Liver (tissue), 3 donors: ENCODE data around the gene PKN2.

Experiments used
- FOXA2 ChIP-seq: IDR thresholded peaks from 2 replicates; pipeline ENCODE4 v1.6.1; 2016; ENCODE audit warnings: antibody characterized with exemption
- JUND ChIP-seq, 2 donors: IDR thresholded peaks; 2 replicates each; pipeline ENCODE4 v1.6.1; 2016; ENCODE audit warnings: antibody characterized with exemption in 2 of 2
- SP1 ChIP-seq: IDR thresholded peaks from 2 replicates; pipeline ENCODE4 v1.6.1; 2018; ENCODE audit warnings: antibody characterized with exemption, mild to moderate bottlenecking
- TF ChIP-seq, protein P1 (sequence below): fragments of 150-350 bp; IDR thresholded peaks from 2 replicates; pipeline ENCODE4 v1.5.1; 2017; ENCODE audit warnings: improper control_type of control experiment, low read depth, low read length; ENCODE audit not compliant: missing input control
- TF ChIP-seq, protein P2 (sequence below): IDR thresholded peaks from 2 replicates; pipeline ENCODE4 v1.6.1; 2016; ENCODE audit warnings: antibody characterized with exemption
- donor health status: healthy.
- donor health status: healthy.

DNA sequence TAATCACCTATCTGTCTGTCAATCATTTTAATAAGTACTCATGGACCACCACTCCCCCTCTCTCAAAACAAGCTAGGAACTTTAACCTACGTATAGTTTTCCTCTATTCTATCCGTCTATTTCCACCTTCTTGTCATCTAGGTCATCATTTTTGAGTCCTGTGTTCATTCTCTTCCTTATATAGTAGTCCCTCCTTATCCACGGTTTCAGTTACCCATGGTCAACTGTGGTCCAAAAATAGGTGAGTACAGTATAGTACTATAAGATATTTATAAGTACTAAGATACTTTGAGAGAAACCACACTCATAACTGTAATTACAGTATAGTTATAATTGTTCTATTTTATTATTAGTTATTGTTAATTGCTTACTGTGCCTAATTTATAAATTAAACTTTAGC lies 7.5 kb downstream of the PKN2 start:
- TF ChIP-seq, protein P1, sequence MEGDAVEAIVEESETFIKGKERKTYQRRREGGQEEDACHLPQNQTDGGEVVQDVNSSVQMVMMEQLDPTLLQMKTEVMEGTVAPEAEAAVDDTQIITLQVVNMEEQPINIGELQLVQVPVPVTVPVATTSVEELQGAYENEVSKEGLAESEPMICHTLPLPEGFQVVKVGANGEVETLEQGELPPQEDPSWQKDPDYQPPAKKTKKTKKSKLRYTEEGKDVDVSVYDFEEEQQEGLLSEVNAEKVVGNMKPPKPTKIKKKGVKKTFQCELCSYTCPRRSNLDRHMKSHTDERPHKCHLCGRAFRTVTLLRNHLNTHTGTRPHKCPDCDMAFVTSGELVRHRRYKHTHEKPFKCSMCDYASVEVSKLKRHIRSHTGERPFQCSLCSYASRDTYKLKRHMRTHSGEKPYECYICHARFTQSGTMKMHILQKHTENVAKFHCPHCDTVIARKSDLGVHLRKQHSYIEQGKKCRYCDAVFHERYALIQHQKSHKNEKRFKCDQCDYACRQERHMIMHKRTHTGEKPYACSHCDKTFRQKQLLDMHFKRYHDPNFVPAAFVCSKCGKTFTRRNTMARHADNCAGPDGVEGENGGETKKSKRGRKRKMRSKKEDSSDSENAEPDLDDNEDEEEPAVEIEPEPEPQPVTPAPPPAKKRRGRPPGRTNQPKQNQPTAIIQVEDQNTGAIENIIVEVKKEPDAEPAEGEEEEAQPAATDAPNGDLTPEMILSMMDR: no peak
- TF ChIP-seq, protein P2, sequence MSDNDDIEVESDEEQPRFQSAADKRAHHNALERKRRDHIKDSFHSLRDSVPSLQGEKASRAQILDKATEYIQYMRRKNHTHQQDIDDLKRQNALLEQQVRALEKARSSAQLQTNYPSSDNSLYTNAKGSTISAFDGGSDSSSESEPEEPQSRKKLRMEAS: no peak
- TF ChIP-seq FOXA2: no peak
- no peak for TF ChIP-seq JUND (IDR thresholded peaks at IDR 0.05)
- no peak for TF ChIP-seq SP1
